Right lung (tissue), 5 donors: ENCODE measurements around the gene S100A6. TPM values are rescaled to one million over a fixed set of nuclear protein-coding genes. Genes with fewer than 3 reads are reported as not detected.
"Not testable (repeated sequence)": the region's sequence is repeated elsewhere in the genome, so short reads cannot be mapped to it uniquely, and the experiment has no call there.

Experiments used
- DNase-seq, 2 donors: peaks; one replicate each; pipeline ENCODE4 v3.0.0-alpha.2; 2013
- polyA plus RNA-seq, 5 donors: library from polyadenylated mRNA; unstranded; fragments of 120-200 nt; gene quantifications; one replicate each; pipeline versions ENCODE4 v1.2.1 to v1.2.3, GENCODE V29; 2013; ENCODE audit warnings: inconsistent platforms in 1 of 5, low replicate concordance in 1 of 5; ENCODE audit not compliant: insufficient read length in 5 of 5, insufficient read depth in 1 of 5

S100A6 gene
- polyA plus RNA-seq, 5 donors: 138 to 297 (median 187) TPM

DNA sequence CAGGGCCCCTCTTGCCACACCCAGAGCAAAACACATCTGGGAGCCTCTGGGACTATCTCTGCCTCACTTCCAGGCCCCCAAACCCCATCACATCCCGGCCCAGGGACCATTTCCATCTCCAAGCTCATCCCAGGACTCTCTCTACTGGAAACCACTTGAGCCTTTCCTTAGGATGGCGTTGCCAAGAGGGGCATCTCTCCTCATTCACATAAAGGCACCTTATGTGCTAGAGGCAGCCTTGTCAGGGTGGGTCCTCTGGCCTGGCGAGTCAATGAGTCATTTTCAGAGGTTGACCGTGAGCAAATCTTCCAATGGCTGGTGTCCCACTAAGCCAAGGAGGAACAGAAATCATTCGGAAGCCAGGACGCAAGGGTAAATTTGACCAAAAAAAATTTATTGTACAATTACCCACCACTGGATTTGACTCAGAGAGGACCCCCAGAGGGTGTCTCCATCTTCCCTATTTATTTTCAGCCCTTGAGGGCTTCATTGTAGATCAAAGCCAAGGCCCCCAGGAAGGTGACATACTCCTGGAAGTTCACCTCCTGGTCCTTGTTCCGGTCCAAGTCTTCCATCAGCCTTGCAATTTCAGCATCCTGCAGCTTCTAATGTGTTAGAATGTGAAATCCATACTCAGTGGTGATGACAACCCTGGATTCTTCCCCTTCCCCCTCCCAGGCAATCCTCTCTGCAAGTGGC lies 1.4 kb downstream of the S100A6 start:
- no peak for DNase-seq

DNA sequence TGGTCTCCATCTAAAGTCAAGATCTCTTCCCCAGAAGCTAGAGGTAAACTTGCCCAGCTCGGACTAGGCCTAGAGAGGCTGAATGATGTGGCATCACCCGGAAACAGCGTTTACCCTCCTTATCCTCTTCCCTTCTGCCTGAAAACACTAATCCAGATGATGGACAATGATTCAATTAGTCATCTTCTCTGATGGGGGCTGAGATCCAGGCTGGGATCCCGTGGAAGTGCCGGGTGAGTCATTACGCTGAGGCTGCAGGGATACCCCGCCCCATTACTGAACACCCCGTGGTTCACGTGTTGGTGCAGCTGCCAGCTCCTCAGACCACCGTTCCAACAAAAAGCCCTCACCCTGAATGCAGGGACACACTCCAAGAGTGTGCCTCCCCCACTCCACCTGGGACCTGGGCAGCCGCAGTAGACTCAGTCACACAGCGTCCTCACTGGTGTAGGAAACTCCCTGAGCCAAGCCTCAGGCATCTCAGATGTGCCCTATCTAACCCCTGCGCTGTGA lies 2.0 kb downstream of the S100A6 start:
- no peak for DNase-seq

DNA sequence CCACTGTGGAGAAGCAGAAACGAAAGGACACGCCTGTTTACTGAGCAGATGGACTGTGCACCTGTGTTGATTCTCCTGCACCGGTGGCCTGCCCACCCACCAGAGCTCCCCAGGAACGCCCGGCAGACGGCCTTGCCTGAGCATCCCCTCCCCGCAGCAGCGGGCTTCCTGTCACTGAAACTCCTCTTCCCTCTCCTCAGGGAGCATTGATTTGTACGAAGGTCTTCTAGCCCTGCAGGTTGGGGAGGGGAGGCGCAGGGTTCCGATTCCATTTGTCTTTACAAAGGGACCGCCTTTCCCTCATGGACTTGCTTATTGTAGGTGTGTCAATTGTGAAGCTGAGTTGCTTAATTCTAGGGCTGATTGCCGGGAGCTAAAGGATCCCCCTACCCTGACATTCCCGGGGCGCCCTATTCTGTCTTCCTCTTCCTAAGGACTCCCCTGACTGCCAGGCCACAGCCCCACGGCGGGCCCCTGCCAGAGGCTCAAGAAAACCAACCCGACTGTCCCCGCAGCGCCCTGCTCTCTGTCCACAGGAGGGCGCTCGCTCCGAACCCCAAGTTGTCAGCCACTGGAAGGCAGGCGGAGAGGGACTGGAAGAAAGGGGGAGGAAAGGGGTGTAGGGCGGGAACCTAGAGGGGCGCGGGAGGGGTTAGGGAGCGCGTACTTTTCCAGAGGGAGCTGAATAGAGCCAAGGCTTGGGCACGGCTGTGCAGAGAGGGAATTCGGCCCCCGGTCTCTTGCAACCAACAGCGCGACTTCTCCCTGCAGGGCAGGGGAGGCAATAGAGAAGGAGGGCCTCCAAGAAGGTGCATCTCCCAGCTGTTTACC lies 2.8 kb downstream of the S100A6 start:
- peak; percentile 74 to 77 for DNase-seq

DNA sequence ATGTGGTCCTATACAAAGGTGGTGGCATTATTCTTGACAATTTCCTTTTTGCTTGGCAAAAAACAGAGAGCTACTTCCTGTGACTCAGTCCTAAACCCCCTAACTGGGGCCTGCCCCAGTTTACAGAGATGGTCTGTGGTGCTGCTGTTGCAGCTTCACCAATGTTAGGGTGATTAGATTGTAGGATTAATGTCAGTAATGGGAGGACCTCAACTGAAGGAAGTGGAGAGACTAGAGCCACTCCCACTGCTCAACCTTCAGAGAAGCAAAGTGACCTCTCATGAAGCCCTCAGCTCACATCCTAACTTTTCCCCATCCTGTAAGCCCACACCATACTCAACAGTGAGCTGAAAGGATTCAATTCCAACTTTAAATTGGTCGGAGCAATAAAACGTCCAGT lies 3.6 kb downstream of the S100A6 start:
- DNase-seq: no peak

DNA sequence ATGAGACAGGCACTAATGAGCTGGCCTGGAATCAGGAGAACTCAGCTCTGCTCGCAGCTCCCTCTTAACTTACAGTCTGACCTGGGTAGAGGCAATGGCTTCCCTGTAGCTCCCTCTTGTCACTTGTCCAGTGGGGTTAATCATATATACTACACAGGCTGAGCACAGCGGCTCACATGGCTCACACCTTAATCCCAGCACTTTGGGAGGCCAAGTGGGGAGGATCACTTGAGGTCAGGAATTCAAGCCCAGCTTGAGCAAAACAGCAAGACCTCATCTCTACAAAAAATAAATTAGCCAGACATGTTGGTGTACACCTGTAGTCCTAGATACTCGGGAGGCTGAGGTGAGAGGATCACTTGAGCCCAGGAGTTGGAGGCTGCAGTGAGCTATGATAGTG lies 4.2 kb downstream of the S100A6 start:
- no peak for DNase-seq

DNA sequence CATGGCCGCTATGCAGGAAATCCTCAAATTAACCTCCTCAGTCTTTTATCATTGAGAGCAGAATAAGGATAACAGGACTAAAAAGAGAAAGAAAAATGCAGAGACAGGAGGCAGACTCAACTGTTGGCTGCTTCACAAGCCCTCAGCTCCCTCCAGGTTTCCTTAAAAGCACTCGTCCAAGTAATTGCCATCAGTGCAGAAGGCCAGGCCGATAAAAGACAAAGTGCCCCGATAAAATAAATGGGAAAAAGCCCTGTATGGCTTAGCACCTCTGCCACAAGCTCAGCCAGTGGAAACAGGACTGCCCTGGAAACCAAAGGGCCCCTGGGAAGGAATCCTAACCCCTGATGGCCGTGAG lies 8.1 kb downstream of the S100A6 start:
- no peak for DNase-seq

DNA sequence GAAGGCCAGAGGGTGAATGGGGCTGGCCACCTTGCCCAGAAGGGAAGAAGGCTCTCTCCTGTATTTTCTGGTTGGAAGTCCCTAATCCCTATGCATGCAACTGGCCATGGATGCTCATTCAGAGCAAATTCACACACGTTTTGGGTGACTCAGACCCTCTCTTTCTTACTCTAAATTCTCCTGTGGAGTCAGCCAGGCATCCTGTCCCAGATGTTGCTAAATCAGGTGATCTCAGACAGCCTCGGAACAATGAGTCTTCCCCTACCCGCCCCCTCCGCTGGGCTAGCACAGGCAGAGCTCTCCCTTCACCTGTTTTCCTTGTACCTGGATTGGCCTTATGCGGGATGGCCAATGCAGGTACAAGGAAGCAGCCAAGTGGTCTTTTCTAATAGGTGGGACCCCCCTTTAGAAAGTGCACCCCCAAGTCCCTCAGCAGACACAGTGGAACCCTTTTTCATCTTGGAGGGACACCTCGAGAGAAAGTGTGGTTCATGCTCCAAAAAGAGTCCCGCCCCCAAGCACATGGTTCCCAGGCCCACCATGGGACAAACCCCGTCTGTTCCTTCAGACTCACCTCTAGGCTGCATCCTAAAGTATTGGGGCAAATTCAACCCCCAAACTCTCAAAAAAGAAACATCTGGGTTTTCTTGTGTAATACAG lies 8.6 kb downstream of the S100A6 start:
- no peak for DNase-seq

DNA sequence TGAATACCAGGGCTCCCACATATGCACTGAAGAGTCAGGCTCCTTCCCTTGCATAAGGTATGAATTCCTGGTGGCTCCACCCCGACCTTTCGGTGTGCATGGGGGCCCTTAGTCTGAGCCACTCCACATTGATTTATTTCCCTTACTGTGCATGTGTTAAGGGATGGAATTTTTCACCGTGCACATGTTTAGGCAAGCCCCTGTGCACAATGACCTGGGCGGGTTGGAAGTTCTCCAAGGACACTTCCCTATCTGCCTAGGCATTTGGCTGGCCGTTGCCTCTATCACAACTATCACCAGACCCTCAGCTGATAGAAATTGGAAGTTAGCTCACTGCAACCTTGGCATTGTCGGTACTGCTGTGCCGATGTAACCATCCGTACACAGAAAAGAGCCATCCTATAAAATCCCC lies 9.7 kb downstream of the S100A6 start:
- no peak for DNase-seq

DNA sequence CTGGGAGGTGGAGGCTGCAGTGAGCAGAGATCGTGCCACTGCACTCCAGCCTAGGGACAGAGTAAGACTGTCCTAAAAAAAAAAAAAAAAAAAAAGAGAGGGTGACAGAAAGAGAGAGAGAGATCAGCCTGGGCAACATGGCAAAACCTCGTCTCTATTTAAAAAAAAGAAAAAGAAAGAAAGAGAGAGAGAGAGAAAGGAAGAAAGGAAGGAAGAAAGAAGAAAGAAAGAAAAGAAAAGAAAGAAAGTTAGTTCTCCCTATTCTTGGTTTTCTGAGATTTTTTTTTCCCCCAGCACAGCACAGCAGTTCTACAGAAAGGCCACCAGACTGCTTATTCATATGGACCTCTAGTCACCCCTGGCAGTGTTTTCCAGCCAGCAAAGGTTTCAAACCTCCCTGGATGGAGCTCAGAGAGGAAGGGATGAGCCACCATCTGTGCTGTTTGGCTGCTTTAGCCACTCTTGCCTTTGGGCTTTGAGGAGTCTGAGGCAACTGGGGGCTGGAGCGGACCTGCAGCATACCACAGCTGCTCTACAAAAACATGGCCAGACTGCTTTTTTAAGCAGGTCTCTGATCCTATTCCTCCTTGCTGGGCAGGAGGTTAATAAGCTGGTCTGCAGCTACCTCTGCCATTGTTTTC lies 10.6 kb downstream of the S100A6 start:
- DNase-seq: no peak

DNA sequence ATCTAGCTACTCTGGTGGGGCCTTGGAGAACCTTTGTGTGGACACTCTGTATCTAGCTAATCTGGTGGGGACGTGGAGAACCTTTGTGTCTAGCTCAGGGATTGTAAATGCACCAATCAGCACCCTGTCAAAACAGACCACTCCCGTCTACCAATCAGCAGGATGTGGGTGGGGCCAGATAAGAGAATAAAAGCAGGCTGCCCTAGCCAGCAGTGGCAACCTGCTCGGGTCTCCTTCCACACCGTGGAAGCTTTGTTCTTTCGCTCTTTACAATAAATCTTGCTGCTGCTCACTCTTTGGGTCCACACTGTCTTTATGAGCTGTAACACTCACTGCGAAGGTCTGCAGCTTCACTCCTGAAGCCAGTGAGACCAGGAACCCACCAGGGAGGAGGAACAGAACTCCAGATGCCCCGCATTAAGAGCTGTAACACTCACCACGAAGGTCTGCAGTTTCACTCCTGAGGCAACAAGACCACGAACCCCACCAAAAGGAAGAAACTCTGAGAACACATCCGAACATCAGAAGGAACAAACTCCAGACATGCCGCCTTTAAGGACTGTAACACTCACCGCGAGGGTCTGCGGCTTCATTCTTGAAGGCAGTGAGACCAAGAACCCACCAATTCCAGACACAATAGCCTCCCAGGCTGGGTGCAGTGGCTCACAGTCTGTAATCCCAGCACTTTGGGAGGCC lies 13.3 kb downstream of the S100A6 start:
- not testable (repeated sequence) for DNase-seq

DNA sequence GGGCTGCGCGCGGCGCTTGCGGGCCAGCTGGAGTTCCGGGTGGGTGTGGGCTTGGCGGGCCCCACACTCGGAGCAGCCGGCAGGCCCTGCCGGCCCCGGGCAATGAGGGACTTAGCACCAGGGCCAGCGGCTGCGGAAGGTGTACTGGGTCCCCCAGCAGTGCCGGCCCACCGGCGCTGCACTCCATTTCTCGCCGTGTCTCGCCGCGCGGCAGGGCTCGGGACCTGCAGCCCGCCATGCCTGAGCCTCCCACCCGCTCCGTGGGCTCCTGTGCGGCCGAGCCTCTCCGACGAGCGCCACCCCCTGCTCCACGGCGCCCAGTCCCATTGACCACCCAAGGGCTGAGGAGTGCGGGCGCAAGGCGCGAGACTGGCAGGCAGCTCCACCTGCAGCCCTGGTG lies 14.0 kb downstream of the S100A6 start:
- DNase-seq: not testable (repeated sequence)

DNA sequence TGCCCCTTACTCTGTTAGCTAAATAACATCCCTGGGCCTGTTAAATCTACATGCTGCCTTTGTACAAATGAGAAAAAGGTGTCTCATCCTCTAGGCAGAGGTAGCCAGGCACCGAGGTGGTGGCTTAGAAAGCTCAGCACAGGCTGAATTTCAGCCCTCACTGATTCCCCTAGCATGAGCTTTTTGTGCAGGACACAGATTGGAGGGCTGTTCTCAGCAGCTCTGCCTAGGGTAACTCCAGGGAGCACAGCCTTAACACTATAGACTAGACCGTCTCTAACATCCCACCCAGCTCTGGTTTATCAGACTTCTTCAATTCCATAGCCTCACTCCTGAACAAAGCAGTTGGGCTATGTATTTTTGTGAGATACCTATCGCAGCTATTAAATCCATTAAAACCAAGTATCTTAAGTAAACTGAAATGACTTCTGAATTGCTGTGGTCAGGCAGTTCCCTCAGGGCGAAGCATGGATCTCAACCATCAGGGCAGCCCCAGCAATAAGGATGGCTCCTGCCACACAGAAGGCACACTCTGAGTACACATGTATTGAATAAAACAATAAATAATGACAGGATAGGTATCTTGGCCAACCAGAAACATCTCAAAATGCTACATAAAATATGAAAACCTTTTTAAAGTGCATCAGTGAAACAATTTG lies 14.8 kb downstream of the S100A6 start:
- no peak for DNase-seq

DNA sequence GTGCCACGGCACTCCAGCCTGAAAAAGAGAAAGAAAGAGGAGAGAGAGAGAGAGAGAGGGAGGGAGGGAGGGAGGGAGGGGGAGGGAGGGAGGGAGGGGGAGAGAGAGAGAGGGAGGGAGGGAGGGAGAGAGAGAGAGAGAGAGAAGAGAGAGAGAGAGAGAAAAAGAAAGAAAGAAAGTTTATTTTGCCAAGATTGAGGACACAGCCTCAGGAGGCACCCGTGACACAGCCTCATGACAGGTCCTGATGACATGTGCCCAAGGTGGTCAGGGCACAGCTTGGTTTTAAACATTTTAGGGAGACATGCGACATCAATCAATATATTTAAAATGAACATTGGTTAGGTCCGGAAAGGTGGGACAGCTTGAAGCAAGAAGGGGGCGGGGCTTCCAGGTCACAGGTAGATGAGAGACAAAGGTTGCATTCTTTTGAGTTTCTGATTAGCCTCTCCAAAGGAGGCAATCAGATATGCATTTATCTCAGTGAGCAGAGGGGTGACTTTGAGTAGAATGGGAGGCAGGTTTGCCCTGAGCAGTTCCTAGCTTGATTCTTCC lies 15.6 kb downstream of the S100A6 start:
- not testable (repeated sequence) for DNase-seq

DNA sequence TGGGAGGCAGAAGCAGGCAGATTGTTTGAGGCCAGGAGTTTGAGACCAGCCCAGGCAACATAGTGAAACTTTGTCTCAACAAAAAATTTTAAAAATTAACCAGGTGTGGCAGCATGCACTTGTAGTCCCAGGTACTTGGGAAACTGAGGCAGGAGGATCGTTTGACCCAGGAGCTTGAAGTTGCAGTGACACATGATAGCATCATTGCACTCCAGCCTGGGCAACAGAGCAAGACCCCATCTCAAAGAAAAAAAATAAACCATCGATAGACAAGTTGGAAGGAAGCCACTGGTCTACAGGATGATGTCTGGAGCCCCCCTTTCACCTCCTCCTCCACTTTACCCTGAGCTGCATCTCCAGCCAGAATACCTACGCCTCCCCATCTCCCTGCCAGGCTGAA lies 16.5 kb downstream of the S100A6 start:
- DNase-seq: no peak

DNA sequence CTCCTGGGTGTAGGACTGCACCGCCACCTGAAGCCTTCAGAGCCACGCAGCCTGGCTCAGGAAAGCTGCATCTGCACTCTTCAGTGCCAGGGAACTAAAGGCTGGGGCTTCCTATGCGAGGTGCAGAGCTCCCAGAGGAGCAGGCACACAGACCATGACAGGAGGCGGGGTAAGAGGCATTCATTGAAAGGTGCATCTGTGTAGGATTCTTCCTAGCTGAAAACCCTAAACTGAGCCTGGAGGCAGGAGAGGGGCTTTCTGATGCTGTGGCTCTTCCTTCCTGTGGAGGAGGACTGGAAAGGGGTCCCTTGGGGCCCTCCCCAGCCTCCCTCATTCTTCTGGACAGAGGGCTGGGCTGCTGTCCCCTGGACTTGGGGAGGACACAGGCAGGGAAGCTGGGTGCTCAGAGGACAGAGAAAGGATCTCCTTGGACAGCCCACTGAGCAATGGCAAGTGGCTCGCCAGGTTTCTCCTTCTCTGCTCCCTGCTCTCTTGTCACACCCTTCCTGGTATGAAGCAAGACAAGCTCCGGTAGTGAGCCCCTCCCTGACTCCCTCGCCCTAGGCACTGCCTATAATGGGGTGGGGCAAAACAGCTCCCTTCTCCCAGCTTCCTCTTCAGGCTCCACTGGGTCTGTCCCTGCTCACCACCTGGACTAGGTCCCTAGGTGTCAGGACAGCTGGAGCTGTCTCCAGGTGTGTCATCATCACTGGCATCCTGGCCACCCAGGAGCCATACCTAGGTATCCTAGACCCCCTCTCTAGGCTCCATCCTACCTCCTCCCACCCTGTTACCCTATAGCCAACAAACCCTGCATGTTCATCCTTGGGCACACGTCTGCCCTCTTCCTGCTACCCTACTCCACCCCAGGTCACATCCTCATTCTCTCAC lies 20.0 kb downstream of the S100A6 start:
- no peak for DNase-seq

DNA sequence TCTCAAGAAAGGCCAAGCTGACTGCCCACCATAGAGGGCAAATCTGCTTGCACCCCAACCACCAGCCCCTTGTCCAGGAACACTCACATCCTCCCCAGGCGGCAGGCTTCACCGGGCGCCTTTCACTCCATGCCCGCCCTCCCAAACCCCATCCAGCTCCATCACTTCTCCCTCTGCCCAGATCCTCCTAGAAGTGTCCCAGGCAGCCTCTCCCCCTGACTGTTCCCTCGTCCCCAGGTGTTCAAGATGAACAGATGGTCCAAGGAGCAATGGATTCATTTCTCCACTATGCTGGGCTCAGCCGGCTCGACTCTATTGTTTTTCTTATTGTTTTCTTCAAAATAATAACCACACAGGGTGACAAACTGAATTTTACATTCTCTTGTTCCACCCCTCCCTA lies 22.1 kb downstream of the S100A6 start:
- no peak for DNase-seq

DNA sequence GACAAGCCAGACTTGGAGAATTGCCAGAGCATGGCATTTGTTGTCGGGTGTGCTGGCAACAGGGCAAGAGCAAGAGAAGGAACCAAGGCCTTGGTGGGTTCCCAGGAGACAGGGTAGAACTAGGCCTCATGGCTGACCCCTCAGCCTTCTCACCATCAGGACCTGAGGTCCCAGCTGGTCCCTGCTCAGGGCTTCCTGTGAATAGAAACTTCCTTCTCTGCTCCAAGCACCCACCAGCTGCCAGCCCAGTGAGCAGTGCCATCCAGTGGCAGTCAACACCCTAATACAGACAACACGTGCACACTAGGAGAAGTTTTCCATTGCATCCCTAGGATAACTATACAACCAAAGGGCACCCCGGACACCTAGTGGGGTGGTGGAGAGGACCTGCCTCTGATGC lies 22.8 kb downstream of the S100A6 start:
- no peak for DNase-seq

DNA sequence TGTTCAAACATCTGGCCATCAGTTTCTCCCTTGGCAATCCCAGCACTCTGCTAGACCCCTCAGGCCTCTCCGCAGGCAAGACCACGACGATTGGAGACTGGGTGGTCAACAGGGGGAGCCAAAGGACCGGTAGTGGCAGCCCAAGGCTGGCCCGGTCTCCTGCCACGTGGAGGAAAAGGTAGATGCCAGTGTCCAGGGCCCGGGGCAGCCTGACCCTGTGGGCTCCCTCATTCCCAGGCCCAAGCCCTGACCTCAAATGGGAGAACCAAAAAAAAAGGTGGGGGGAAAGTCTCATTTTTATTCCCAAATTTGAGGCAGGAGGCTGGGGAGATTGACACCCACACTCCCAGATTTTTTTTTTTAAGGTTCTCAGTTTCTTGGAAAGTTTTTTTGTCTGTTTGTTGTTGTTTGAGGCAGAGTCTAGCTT lies 24.8 kb downstream of the S100A6 start:
- peak; percentile 64 to 71 for DNase-seq

DNA sequence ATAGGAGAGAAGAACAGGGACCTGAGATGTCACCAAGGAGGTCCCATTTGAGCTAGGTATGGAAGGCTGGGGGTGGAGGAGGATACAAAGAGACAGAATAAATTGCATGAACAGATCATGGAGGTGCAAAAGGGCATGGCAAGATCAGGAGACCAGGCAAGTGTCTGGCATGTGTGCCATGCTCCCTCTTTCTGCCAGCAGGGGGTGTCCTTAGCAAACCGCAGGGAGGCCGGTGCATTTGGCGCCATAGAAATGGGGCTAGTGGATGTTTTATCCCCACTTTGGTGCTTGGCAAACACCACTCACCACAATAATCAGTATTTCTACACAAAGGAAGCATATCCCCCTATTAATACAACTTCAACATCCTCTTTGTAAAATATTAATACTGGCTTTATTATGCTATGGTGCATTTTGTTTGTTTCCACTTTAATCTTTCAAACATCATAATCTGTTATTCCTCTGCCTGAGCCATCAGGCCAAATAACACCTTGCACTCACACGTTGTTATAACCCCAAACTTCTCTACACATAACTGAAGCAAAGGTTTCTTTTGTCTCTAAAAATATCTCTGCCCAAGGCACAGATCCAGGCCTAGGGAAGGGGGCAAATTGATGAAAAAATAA lies 25.9 kb downstream of the S100A6 start:
- DNase-seq: no peak
